HG02571 (cell line): ENCODE results near the gene KHK.

Experiments
- ATAC-seq: cut with Tn5 transposase; IDR thresholded peaks from one replicate; pipeline ENCODE4 v1.9.1; 2021; ENCODE audit warnings: mild to moderate bottlenecking, moderate library complexity; ENCODE audit not compliant: unreplicated experiment

Gene KHK

DNA sequence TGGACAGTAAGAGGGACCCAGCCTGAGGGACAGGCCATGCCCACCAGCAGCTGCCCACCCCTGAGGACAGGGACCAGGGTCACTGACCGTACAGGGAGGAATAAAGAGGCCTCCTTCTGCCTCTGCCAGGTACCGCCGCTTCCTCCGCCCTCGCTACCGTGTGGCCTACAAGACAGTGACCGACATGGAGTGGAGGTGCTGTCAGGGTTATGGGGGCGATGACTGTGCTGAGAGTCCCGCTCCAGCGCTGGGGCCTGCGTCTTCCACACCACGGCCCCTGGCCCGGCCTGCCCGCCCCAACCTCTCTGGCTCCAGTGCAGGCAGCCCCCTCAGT, 6.0 kb upstream of the KHK start:
- ATAC-seq, result no peak

DNA sequence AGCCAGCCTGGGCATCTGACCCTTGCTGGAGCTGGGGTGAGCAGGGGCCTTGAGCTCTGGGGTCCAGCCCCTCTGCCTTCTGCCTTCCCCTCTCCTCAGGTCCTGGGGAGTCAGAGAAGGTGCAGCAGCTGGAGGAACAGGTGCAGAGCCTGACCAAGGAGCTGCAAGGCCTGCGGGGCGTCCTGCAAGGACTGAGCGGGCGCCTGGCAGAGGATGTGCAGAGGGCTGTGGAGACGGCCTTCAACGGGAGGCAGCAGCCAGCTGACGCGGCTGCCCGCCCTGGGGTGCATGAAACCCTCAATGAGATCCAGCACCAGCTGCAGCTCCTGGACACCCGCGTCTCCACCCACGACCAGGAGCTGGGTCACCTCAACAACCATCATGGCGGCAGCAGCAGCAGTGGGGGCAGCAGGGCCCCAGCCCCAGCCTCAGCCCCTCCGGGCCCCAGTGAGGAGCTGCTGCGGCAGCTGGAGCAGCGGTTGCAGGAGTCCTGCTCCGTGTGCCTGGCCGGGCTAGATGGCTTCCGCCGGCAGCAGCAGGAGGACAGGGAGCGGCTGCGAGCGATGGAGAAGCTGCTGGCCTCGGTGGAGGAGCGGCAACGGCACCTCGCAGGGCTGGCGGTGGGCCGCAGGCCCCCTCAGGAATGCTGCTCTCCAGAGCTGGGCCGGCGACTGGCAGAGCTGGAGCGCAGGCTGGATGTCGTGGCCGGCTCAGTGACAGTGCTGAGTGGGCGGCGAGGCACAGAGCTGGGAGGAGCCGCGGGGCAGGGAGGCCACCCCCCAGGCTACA, 4.4 kb upstream of the KHK start:
- ATAC-seq, result no peak

DNA sequence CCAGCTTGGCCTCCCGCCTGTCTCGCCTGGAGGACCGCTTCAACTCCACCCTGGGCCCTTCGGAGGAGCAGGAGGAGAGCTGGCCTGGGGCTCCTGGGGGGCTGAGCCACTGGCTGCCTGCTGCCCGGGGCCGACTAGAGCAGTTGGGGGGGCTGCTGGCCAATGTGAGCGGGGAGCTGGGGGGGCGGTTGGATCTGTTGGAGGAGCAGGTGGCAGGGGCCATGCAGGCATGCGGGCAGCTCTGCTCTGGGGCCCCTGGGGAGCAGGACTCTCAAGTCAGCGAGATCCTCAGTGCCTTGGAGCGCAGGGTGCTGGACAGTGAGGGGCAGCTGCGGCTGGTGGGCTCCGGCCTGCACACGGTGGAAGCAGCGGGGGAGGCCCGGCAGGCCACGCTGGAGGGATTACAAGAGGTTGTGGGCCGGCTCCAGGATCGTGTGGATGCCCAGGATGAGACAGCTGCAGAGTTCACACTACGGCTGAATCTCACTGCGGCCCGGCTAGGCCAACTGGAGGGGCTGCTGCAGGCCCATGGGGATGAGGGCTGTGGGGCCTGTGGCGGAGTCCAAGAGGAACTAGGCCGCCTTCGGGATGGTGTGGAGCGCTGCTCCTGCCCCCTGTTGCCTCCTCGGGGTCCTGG, 3.7 kb upstream of the KHK start:
- no peak for ATAC-seq

DNA sequence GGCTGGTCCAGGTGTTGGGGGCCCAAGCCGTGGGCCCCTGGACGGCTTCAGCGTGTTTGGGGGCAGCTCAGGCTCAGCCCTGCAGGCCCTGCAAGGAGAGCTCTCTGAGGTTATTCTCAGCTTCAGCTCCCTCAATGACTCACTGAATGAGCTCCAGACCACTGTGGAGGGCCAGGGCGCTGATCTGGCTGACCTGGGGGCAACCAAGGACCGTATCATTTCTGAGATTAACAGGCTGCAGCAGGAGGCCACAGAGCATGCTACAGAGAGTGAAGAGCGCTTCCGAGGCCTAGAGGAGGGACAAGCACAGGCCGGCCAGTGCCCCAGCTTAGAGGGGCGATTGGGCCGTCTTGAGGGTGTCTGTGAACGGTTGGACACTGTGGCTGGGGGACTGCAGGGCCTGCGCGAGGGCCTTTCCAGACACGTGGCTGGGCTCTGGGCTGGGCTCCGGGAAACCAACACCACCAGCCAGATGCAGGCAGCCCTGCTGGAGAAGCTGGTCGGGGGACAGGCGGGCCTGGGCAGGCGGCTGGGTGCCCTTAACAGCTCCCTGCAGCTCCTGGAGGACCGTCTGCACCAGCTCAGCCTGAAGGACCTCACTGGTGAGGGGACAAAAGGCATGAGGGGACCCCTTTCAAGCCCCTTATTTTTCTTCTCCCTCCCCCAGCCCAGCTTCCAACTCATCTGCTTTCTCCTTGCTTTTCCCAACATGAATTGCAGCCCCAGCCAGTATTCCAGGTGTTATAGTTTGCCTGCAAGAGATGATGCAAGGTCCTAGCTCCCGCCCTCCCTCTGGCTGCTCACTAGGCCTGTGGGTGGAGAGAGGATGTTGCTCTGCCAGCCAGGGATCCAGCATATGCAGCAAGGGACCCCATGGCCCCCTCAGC, 2.9 kb upstream of the KHK start:
- no peak for ATAC-seq

DNA sequence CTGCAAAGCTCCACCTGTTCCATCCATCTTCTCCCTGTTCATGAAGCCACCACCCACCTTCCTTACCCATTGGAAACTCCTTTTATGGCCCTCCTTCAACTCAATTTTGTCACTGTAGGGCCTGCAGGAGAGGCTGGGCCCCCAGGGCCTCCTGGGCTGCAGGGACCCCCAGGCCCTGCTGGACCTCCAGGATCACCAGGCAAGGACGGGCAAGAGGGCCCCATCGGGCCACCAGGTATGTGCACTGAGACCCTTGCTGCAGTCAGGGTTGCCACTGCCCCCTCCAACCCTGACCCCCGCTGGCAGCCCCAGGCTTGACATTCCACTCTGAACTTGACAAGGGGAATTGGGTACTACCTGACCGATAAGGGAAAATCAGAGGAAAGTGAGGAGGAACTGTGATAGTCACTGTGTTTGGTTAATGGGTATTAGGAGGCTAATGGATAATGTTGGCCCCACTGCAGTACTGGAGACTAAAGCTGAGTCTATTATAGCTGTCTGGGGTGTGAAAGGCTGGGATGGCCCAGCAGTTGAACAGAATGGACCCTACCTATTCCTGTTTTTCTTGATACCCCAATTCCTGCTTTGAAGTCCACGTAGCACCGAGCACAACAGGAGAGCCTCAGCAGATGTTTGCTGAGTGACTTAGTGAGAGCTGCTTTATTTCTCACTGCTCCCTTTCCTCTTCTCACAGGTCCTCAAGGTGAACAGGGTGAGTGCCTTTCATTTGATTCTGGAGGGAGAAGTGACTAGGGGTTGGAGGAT, 2.1 kb upstream of the KHK start:
- no peak for ATAC-seq

DNA sequence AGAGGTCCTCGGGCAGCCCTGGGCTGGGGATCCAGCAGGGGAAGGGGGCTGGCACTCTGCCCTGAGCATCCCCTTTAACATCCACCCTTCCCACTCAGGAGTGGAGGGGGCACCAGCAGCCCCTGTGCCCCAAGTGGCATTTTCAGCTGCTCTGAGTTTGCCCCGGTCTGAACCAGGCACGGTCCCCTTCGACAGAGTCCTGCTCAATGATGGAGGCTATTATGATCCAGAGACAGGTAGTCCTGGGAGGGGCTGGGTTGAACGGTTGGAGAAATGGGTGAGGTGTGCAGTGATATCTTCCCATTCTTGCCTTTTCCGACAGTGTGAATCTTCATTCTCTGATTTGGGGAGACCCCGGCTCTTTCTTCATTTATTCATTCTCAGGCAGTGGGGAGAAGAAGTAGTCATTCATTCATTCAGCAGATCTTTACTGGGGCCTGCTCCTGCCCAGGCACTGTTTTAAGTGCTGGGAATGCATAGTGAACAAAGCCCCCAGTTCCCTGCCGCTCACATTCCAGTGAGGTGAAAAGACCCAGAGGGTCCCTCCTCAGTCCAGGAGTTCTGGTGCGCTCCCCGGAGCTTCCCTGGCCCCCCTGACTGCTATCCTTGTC, 1.4 kb upstream of the KHK start:
- ATAC-seq, result no peak

DNA sequence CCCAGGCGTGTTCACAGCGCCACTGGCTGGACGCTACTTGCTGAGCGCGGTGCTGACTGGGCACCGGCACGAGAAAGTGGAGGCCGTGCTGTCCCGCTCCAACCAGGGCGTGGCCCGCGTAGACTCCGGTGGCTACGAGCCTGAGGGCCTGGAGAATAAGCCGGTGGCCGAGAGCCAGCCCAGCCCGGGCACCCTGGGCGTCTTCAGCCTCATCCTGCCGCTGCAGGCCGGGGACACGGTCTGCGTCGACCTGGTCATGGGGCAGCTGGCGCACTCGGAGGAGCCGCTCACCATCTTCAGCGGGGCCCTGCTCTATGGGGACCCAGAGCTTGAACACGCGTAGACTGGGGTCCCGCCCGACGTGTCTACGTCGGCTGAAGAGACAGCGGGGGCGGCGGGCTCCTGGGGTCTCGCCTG, 891 bp upstream of the KHK start:
- ATAC-seq, result peak; percentile 14

DNA sequence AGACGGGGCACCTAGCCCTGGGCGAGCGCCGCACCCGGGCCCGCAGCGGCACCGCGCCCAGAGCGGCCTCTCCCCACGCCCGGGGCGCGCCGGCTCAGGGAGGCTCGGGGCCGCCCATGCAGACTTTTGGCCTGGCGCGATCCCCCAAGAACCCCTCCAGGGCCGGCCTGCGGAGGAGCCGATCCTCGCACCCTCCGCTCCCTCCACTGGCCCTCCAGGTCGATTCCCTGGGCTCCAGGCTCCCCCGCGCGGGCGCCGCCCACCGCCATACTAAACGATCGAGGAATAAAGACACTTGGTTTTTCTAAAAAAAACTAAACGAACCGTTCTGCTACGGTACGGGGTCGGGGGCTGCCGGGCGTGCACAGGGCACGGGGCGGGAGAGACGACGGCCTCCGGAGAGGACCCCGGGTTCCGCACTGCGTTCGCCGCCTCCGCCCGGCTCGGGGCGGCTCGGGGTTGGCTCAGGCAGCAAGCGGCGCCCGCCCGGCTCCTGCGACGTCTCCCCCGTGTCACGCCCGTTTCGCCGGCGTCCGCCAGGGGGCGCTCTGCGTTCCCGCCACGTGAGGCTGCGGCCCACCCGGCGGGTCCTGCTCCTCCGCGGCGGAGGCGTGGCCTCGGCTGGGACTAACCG, 365 bp upstream of the KHK start:
- ATAC-seq, result peak; percentile 76

DNA sequence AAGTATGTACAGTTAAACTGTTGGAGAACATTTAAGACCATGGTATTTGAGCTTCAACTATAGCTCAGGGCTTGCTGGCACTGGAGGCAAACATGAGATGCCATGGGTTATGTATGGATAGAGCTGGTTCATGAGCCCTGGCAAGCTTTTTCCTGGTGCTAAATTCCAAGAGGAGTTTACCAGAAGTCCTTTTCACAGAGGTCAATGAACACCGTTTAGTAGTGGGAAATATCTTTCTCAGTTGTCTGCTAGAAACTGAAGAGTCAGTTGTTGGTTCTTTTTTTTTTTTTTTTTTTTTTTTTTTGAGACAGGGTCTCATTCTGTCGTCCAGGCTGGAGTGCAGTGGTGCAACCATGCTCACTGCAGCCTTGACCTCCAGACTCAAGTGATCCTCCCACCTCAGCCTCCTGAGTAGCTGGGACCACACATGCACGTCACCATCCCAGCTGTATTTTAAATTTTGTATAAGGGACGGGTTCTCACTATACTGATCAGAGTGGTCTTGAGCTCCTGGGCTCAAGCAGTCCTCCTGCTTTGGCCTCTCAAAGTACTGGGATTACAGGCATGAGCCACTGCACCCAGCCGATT, 1.3 kb downstream of the KHK start:
- ATAC-seq, result no peak

DNA sequence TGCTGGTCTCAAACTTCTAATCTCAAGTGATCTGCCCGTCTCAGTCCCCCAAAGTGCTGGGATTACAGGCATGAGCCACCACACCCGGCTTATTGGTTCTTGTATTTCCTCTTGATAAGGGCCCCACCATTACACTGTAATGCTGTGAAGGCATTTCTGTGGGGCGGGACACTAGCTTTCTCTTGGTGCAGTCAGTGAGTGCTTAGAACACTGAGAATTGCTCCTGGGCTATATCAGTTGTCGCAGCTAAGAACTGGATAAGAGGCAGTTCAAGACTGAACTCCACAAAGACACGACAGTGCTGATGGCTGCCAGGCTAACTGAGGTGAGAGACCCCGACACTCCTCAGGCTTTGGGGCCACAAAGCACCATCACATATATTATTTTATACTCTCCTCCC, 2.1 kb downstream of the KHK start:
- ATAC-seq, result no peak

DNA sequence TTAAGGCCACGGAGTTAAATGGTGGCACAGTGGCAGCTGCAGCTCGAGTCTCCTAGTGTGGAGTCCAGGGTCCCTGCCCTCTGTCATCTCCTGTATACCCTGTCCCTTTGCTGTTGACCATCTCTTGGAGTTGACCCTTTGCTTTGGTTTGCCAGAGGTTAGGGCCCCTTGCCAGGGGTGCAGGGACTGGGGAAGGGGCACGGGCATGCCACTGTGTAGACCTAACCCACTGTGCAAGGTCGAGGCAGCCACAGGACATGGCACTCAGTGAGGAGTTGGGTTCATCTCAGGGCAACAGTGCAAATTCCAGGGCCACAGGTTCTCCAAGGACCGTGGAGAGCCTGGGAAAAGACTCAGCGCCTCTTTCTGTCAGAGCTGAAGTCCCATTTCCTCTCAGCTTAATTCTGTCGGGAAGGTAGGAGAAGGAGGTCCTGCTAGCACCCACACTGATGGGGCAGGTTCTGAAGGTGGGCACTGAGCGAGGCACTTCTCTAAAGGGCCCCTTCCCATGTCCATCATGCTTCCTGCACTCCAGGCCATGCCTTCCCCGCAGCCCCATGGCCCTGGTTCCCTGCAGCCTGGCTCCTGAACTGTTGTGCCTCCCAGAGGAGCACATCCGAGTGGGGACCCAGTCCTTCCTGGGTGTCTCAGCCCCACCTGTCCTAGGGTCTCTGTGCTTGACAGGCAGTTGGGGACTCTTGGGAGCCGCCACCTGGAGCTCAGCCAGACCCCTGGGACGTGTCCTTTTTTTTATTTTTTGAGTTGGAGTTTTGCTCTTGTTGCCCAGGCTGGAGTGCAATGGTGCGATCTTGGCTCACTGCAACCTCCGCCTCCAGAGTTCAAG, 2.8 kb downstream of the KHK start:
- ATAC-seq, result no peak

DNA sequence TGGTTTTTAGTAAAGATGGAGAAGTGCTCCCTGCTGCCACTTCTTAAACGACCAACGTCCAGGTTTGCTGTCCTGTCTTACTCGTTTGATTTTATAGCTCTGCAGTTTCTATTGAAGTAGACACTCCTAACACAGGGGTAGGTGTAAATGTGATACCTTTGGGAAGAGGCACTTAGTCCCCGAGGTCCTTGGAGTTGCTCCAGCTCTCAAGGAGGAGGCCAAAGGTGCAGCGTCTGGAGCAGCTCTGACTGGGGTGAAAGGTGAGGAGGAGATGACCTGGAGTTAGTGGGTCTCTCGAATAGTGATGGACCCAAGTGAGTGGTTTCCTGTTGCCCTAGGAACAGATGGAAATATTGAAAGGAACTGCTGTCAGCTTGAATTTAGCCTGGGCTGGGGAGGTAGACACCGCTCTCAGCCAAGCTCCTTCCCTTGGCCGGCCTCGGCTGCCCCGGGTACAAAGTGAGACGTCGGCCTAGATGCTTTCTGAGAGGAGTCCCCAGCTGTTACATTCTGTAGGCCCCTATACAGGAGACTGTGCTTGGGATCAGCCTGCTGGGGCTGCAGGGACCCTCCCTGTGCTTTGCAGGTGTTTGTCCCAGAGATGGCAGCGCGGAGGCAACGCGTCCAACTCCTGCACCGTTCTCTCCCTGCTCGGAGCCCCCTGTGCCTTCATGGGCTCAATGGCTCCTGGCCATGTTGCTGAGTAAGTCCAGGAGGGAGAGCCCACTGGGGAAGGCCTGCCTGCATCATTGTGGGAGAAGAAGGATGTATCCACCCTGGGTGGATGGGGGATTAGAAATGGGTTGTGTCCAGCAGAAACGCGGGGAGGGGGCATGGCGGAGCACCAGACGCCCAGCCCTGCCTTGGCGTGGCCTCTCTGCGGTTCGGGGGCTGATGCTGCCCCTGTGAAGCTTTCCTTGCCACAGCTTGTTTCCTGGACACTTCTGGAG, 5.4 kb downstream of the KHK start:
- no peak for ATAC-seq

DNA sequence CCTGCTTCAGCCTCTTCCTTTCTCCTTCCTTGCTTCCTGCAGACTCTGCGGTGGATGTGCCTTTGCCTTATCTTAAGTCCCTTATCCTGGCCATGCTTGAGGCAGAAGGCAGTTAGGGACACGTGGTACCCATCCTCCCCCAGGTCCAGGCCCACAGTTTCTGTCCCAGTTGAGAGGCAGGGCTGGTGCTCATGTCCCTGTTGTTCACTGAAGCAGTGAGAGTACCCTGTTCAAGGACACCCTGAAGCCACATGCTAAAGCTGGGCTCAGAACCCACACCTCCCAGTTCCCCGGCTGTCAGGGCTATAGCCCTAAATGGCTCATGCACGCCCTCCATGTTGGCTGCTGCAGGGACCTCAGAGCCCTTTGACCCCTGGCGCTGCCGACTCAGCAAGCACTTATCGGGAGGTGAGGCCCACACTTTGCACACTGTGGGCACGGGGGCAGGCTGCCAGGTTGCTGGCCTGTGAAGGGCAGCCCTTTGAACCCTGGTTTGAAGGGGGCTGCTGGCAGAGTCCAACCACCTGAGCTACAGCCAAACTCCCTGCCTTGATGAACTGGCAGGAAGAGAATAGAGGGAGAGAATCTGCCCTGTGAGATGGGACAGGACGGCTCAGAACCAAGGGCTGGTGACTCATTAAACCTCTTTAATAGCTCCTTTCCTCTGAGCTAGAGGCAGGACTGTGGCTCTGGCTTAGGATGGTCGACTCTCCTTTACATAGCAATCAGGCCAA, 6.3 kb downstream of the KHK start:
- ATAC-seq, result no peak

DNA sequence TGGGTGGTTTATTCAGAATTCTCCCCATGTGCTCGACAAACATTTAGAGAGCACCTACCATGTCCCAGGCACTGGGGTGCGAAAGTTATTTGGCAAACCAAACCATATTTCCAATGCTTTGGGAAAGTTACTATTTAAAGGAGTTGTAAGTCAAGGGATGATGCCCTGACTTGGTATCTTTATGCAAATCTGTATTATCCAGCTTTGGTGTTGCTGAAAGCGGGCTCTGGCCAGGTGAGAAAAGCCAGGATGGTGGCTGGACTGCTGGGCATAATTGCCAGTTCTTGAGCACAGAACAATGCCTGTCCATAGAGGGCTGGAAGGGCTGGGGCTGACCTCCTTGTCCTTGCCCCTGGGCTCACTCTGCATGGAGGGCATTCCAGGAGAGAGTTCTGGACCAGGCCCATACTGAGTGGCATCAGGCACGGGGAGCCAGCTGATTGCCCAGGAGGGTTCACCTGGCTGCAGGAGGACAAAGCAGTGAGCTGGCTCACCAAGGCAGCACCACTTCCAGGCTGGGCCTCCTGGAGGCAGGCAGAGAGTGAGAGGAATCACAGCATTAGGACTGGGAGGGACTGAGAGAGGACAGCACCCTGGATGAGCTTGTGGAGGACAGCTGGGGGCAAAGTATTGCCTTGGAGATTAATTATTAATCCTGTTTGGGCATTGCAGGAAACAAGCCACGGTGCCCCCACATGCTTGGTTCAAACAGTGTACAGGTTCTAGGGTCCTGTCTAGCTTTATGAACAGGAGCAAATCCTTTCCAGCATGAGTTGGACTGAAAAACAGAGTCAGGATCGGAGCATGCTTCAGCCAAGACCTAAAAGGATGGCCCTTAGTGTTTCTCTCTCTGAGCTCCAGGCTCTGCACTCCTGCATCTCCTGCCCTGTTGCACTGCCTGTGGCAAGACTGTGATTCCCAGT, 7.1 kb downstream of the KHK start:
- ATAC-seq, result no peak

DNA sequence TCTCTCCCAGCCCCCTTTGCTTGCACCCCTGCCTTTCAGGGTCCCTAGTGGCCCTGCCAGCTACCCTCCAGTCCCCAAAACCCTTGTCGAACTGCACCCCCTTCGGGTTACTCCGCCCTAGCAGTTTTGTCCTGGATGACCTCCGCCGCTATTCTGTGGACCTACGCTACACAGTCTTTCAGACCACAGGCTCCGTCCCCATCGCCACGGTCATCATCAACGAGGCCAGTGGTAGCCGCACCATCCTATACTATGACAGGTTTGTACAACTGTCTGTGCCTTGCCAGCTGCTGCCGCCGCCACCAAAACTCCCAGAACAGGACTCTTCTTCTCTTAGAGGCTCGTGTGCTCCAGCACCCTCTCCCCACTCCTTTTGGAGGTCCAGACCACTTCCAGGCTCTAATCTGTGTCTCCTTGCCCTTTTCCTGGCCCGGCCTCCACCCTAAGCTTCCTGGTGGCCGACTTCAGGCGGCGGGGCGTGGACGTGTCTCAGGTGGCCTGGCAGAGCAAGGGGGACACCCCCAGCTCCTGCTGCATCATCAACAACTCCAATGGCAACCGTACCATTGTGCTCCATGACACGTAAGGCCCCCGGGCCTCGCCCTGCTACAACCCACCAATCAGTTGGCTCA, 7.9 kb downstream of the KHK start:
- ATAC-seq, result no peak

DNA sequence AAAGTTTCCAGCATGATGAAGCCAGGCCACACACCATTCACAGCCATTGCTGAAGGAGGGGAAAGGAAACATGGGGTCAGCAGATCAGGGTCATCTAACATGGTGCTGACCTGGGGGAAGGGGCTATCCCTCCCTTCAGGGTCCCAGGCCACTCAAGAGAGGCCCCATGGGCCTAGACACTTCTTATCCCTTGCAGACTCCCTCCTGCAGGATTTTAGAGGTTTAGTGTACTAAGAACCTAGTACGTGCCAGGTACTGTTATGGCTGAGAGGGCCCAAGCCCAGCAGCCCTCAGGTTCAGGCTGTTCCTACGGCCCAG, 8.8 kb downstream of the KHK start:
- no peak for ATAC-seq
